Endothelial cell of umbilical vein (primary cell): Measurements from ENCODE around the gene POLN.

Source experiments
- EZH2 ChIP-seq: IDR thresholded peaks from 2 replicates; pipeline ENCODE4 v1.6.1; 2012; ENCODE audit warnings: borderline replicate concordance, low read depth, mild to moderate bottlenecking, moderate library complexity, low read length, inconsistent platforms; ENCODE audit not compliant: severe bottlenecking
- FOS ChIP-seq: IDR thresholded peaks from 2 replicates; pipeline ENCODE4 v1.6.1; 2011; ENCODE audit warnings: mild to moderate bottlenecking, low read length, moderate library complexity, borderline replicate concordance; ENCODE audit not compliant: insufficient read depth
- GATA2 ChIP-seq: IDR thresholded peaks from 2 replicates; pipeline ENCODE4 v1.7.0; 2011; ENCODE audit warnings: low read depth, mild to moderate bottlenecking, moderate library complexity, mixed read lengths, low read length; ENCODE audit not compliant: insufficient read length, insufficient read depth
- JUN ChIP-seq: IDR thresholded peaks from 2 replicates; pipeline ENCODE4 v1.6.1; 2011; ENCODE audit warnings: borderline replicate concordance, low read depth; ENCODE audit not compliant: insufficient read length, insufficient read depth
- MYC ChIP-seq: IDR thresholded peaks from one replicate; pipeline ENCODE4 v1.6.1; 2011; ENCODE audit warnings: mild to moderate bottlenecking, low read depth, low read length
- POLR2A ChIP-seq: IDR thresholded peaks from 2 replicates; pipeline ENCODE4 v1.6.1; 2012; ENCODE audit warnings: low read depth, mild to moderate bottlenecking, control low read depth, low read length
- POLR2AphosphoS5 ChIP-seq: IDR thresholded peaks from 2 replicates; pipeline ENCODE4 v1.6.1; 2012; ENCODE audit warnings: low read depth, mild to moderate bottlenecking, control low read depth, low read length, moderate library complexity; ENCODE audit not compliant: insufficient read depth
- TF ChIP-seq, protein P1 (sequence below), 2 donors: IDR thresholded peaks; 1 replicate in 1 of 2; 2 replicates in 1 of 2; pipeline ENCODE4 v1.5.1; 2011; ENCODE audit warnings: low read length in 2 of 2, mild to moderate bottlenecking in 2 of 2, moderate library complexity in 2 of 2, control low read depth in 1 of 2, inconsistent platforms in 1 of 2, low read depth in 1 of 2; ENCODE audit not compliant: insufficient read depth in 1 of 2; ENCODE audit errors: extremely low read depth in 1 of 2
- TF ChIP-seq, protein P2 (sequence below): IDR thresholded peaks from 2 replicates; pipeline ENCODE4 v1.6.1; 2011; ENCODE audit not compliant: insufficient read depth, insufficient read length

DNA sequence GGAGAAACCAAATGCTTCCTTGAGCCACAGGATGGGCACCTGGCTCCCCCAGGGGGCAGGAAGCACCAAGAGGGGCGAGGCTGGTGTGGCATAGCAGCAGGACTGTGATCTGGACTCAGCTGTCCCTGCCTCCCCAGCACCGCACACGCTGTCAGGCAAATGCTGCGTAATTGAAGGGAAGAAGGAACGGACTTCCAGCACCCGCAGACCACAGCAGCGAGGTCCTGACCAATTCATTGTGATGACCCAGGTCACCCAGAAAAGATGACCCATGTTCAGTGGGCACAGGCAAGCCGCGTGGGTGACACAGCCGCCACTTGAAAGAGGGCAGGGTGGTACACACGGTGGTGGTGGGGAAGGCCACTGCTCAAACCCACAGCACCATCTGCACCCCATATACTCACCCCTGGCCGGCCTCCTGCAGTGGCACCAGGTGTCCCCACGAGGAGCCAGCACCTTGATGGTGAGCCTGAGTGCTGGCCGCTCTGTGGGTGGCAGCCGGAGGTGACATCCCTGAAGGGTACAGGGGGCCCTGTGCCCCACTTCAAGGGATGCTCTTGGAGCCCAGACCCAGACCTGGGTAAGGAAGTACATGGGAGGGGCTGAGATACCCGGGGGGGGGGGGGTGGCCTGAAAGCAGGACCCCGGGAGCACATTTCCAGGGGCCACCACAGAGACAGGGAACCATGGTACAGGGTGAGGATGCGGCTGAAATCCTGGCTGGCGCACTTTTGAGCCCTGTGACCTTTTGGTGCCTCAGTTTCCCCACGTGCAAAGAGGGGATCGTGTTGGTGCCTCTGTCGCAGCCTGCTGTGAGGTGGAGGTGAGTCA lies 171.3 kb downstream of the POLN start:
- no peak for TF ChIP-seq JUN
- no peak for TF ChIP-seq POLR2A
- TF ChIP-seq, protein P1, sequence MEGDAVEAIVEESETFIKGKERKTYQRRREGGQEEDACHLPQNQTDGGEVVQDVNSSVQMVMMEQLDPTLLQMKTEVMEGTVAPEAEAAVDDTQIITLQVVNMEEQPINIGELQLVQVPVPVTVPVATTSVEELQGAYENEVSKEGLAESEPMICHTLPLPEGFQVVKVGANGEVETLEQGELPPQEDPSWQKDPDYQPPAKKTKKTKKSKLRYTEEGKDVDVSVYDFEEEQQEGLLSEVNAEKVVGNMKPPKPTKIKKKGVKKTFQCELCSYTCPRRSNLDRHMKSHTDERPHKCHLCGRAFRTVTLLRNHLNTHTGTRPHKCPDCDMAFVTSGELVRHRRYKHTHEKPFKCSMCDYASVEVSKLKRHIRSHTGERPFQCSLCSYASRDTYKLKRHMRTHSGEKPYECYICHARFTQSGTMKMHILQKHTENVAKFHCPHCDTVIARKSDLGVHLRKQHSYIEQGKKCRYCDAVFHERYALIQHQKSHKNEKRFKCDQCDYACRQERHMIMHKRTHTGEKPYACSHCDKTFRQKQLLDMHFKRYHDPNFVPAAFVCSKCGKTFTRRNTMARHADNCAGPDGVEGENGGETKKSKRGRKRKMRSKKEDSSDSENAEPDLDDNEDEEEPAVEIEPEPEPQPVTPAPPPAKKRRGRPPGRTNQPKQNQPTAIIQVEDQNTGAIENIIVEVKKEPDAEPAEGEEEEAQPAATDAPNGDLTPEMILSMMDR (IDR thresholded peaks at IDR 0.05; ENCODE audit: extremely low read depth in 1 of 2, insufficient read depth in 1 of 2, low read depth in 1 of 2, low read length in 2 of 2): no peak
- no peak for TF ChIP-seq MYC
- TF ChIP-seq EZH2: no peak
- TF ChIP-seq POLR2AphosphoS5: no peak
- no peak for TF ChIP-seq GATA2
- TF ChIP-seq, protein P2, sequence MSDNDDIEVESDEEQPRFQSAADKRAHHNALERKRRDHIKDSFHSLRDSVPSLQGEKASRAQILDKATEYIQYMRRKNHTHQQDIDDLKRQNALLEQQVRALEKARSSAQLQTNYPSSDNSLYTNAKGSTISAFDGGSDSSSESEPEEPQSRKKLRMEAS: no peak
- no peak for TF ChIP-seq FOS
